CD4-positive, alpha-beta T cell (primary cell): ENCODE data around the gene FAM3A. TPM values are rescaled to one million over a fixed set of nuclear protein-coding genes. Genes with fewer than 3 reads are reported as not detected.

Experiments used
- ATAC-seq: fragments of 200-7000 bp; cut with Tn5 transposase; one replicate; pipeline ENCODE4 v1.10.0; 2022; ENCODE audit warnings: mild to moderate bottlenecking; ENCODE audit not compliant: poor library complexity
- CTCF ChIA-PET: fragments of 350-600 bp; sonication (Branson Sonifier 250); formaldehyde crosslinking; loops from one replicate; lab custom pipeline; 2021; ENCODE audit warnings: antibody characterized with exemption, inconsistent platforms; lab: Charles Lee
- POLR2A ChIA-PET: fragments of 350-600 bp; sonication (Branson Sonifier 250); formaldehyde crosslinking; loops from one replicate; lab custom pipeline; 2021; ENCODE audit warnings: antibody characterized with exemption, inconsistent platforms; lab: Charles Lee
- DNase-seq, 14 experiments: peaks; one replicate each; pipeline ENCODE4 v3.0.0-alpha.2; 2013 to 2020; ENCODE audit warnings: mixed read lengths in 2 of 14
- H3K27ac ChIP-seq, 2 donors: one replicate each; pipeline versions ENCODE4 v1.5.1 to v1.7.0; 2013; ENCODE audit warnings: low read length in 2 of 2, low read depth in 1 of 2, mild to moderate bottlenecking in 1 of 2
- H3K27me3 ChIP-seq, 2 experiments: 1 replicate in 1 of 2; 2 replicates in 1 of 2; pipeline versions ENCODE4 v1.6.1 to v1.7.0; 2013; ENCODE audit warnings: low read length in 2 of 2, control low read depth in 1 of 2, mild to moderate bottlenecking in 1 of 2, moderate library complexity in 1 of 2; ENCODE audit not compliant: insufficient read depth in 2 of 2, control insufficient read depth in 1 of 2
- H3K36me3 ChIP-seq: one replicate; pipeline ENCODE4 v1.6.1; 2013; ENCODE audit warnings: low read length, control low read depth; ENCODE audit not compliant: insufficient read depth
- H3K4me1 ChIP-seq: one replicate; pipeline ENCODE4 v1.6.1; 2013; ENCODE audit warnings: low read length, control low read depth; ENCODE audit not compliant: insufficient read depth
- H3K4me3 ChIP-seq: one replicate; pipeline ENCODE4 v1.5.1; 2013; ENCODE audit warnings: mild to moderate bottlenecking, low read length, moderate library complexity
- H3K9me3 ChIP-seq, 2 experiments: 1 replicate in 1 of 2; 2 replicates in 1 of 2; pipeline versions ENCODE4 v1.6.1 to v1.7.0; 2013; ENCODE audit warnings: low read length in 2 of 2, mild to moderate bottlenecking in 2 of 2, control low read depth in 1 of 2, moderate library complexity in 1 of 2; ENCODE audit not compliant: control insufficient read depth in 1 of 2, insufficient read depth in 1 of 2
- H3K27ac Mint-ChIP-seq: one replicate; pipeline ENCODE4 v1.8.0; 2020; ENCODE audit warnings: mixed read lengths
- H3K27me3 Mint-ChIP-seq: one replicate; pipeline ENCODE4 v1.8.0; 2021; ENCODE audit warnings: mixed read lengths
- H3K36me3 Mint-ChIP-seq: one replicate; pipeline ENCODE4 v1.8.0; 2021; ENCODE audit warnings: low read depth, mixed read lengths
- H3K4me1 Mint-ChIP-seq: one replicate; pipeline ENCODE4 v1.8.0; 2021; ENCODE audit warnings: low read depth, mixed read lengths
- H3K4me3 Mint-ChIP-seq: one replicate; pipeline ENCODE4 v1.8.0; 2020; ENCODE audit warnings: mild to moderate bottlenecking, mixed read lengths
- H3K9me3 Mint-ChIP-seq: one replicate; pipeline ENCODE4 v1.8.0; 2020; ENCODE audit warnings: mixed read lengths
- CTCF ChIP-seq: fragments of 200-600 bp; IDR thresholded peaks from one replicate; pipeline ENCODE4 v1.8.0; 2022; ENCODE audit warnings: antibody characterized with exemption, mild to moderate bottlenecking
- intact Hi-C, 2 experiments: fragments of 100-400 bp; cut with DNase I in 1 of 2; cut with micrococcal nuclease in 1 of 2; formaldehyde crosslinking; loops; one replicate each; pipeline versions ENCODE4 v1.15.1 to v1.9.0; 2023 to 2025; cut with DNase I, micrococcal nuclease
- total RNA-seq, 174 experiments: library from RNA in 2 of 174; stranded (reverse) in 2 of 174; gene quantifications; one replicate each; pipeline ENCODE4 v1.2.3 and lab custom pipeline; 2021 to 2026

The FAM3A gene
- total RNA-seq, 2 experiments from 2014 or later, result 36.1 to 38.2 TPM

- H3K4me3 Mint-ChIP-seq, result no peak overlapping the region
- H3K36me3 Mint-ChIP-seq, result peaks cover 19% of the 10 kb centered on the region
- intact Hi-C loops, result no loop called here
- peaks cover 5% of the 10 kb centered on the region for H3K4me1 ChIP-seq
- peaks cover 26% of the 10 kb centered on the region for H3K36me3 ChIP-seq
- H3K9me3 ChIP-seq, result no peaks in the 10 kb centered on the region
- ChIA-PET POLR2A (no interaction called here), CTCF (no interaction called here)
- no peak overlapping the region for H3K4me3 ChIP-seq
- H3K27ac ChIP-seq, result no peak overlapping the region
- no peak overlapping the region for H3K27ac Mint-ChIP-seq
- ATAC-seq, result no peak
- peak in 1 of 14 experiments; percentile 8 for DNase-seq
- H3K9me3 Mint-ChIP-seq, result no peaks in the 10 kb centered on the region
- no peaks in the 10 kb centered on the region for H3K27me3 Mint-ChIP-seq
- peaks cover 6% of the 10 kb centered on the region for H3K4me1 Mint-ChIP-seq
- TF ChIP-seq CTCF, result no peak
- H3K27me3 ChIP-seq, result no peaks in the 10 kb centered on the region
Measured at GRCh38 chrX:154471839-154472684, 44.0 kb downstream of the FAM3A start.

- Mint-ChIP-seq H3K4me3 (no peak overlapping the region), H3K9me3 (no peaks in the 10 kb centered on the region), H3K27ac (no peak overlapping the region), H3K27me3 (no peaks in the 10 kb centered on the region), H3K36me3 (peaks cover 19% of the 10 kb centered on the region), H3K4me1 (no peaks in the 10 kb centered on the region)
- TF ChIP-seq CTCF, result no peak
- POLR2A ChIA-PET, result no interaction called here
- Histone ChIP-seq H3K4me3 (no peak overlapping the region), H3K9me3 (no peaks in the 10 kb centered on the region), H3K27ac (no peak overlapping the region), H3K27me3 (no peaks in the 10 kb centered on the region), H3K4me1 (no peaks in the 10 kb centered on the region), H3K36me3 (peaks cover 36% of the 10 kb centered on the region)
- intact Hi-C loops, result no loop called here
- ATAC-seq (no peak), DNase-seq (no peak)
- CTCF ChIA-PET, result no interaction called here
Measured at GRCh38 chrX:154470914-154471568, 45.0 kb downstream of the FAM3A start.

GRCh38 chrX:154470434-154470833 lies 45.6 kb downstream of the FAM3A start:
- POLR2A ChIA-PET, result no interaction called here
- ATAC-seq, result no peak
- intact Hi-C loops, result no loop called here
- H3K4me3 Mint-ChIP-seq, result no peak overlapping the region
- no peaks in the 10 kb centered on the region for H3K27me3 ChIP-seq
- no peaks in the 10 kb centered on the region for H3K27me3 Mint-ChIP-seq
- no peak overlapping the region for H3K4me3 ChIP-seq
- no peak for DNase-seq
- H3K27ac Mint-ChIP-seq, result no peak overlapping the region
- H3K36me3 Mint-ChIP-seq, result peaks cover 19% of the 10 kb centered on the region
- no peaks in the 10 kb centered on the region for H3K9me3 Mint-ChIP-seq
- H3K4me1 ChIP-seq, result no peaks in the 10 kb centered on the region
- no peak overlapping the region for H3K27ac ChIP-seq
- no peaks in the 10 kb centered on the region for H3K9me3 ChIP-seq
- no peaks in the 10 kb centered on the region for H3K4me1 Mint-ChIP-seq
- TF ChIP-seq CTCF, result no peak
- H3K36me3 ChIP-seq, result peaks cover 40% of the 10 kb centered on the region
- CTCF ChIA-PET, result no interaction called here
